CD4-positive, alpha-beta T cell treated with Interleukin-4 for 1 hour (primary cell): Measurements from ENCODE around the gene PTGIR.
"Not testable (repeated sequence)": the region's sequence is repeated elsewhere in the genome, so short reads cannot be mapped to it uniquely, and the experiment has no call there.

Experiments used
- DNase-seq, 2 donors: peaks; one replicate each; pipeline ENCODE4 v3.0.0-alpha.2; 2020 to 2022

PTGIR gene

DNA sequence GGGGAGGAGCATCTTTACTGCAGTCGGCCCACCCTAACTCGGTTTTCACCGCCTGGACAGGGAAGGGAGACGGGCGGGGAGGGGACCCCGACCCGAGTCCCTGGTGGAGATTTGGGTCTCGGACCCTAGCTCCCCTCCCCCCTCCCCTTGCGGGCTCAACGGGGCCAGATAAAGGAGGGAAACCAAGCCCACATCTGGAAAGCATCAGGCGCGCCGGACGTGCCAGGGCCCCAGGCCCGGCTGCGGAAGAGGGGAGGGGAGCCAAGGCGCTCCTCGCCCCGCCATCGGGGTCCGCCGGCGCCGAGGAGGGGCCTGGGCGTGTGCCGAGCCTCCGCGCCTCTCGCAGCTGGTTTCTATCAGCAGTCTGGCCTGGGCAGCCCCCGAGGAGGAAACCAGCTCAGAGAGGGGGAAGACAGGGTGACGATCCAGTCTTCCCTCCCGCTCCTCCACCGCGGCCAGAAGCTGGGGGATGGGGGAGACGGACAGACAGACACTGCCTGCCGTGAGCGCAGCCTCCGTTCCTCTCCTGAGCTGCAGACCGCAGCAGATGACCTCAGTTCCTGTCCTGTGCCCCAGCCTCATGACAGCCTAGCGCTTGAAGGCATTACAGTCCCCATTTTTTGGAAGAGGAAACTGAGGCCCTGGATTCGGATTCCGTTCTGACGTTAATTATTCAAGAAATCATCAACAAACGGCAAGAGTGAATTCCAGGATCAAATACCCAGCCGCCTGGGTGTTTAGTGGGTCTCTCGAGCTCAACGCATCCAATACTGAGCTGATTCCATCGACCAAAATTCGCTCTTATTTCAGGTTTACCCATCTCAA is 14.7 kb upstream of the PTGIR start:
- peak; percentile 21 to 56 for DNase-seq

DNA sequence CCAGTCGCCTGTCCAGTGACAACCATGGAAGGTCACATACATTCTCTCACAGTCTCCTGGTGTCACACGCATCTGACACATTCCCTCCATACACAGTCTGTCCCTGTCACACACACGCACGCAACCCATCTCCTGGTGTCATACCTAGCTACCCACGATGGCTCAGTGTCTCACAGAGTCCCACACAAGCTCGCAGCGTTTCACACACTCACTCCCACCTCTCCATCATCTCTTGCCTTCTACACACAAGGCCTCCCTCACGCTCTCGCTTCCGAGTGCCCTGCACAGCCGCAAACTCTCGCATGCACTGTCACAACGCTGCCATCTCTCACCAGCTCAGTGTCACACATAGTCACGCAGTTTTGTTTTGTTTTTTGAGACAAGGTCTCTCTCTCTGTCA is 12.3 kb upstream of the PTGIR start:
- no peak for DNase-seq

DNA sequence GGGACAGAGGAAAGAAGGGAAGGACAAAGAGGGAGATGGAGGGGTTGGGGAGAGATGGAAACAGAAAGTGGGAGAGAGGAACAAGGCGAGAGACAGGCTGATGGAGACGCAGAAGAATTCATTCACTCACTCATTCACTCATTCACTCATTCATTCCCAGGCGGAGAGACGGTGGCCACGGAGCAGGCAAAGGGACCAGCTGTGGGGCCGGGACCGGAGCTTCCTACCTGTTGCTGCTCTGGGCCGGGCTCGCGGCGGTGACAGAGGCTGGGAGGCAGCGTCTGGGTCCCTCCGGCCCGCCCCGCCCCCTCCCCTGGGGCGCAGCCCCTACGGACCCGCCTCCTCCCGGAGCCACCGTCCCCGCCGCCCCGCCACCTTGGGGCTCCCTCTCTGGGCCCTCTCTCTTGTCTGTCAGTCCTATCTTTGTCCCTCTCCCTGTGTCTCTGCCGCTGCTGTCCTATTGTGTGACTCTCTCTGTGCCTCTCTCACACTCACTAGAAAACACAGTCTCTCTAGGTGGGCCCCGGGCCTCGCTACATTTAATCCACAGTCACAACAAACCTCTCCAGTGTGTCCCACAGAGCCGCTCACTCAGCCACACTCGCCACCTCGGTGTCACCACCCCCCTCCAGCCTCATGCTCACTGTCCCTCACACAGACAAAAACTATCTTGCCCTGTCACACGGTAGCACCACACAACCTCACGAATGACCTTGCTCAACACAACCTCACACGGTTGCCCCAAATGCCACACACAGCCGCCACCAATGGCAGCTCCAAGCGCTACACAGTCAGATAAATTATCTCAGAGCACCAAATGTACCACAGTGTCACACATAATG is 11.3 kb upstream of the PTGIR start, which contains the start of gene GNG8:
TSS of gene GNG8 (minus strand) at position 283 of the 842 bp plus-strand sequence. CDS start 1,520 bp downstream, outside the sequence.
- peak; percentile 38 to 39 for DNase-seq

DNA sequence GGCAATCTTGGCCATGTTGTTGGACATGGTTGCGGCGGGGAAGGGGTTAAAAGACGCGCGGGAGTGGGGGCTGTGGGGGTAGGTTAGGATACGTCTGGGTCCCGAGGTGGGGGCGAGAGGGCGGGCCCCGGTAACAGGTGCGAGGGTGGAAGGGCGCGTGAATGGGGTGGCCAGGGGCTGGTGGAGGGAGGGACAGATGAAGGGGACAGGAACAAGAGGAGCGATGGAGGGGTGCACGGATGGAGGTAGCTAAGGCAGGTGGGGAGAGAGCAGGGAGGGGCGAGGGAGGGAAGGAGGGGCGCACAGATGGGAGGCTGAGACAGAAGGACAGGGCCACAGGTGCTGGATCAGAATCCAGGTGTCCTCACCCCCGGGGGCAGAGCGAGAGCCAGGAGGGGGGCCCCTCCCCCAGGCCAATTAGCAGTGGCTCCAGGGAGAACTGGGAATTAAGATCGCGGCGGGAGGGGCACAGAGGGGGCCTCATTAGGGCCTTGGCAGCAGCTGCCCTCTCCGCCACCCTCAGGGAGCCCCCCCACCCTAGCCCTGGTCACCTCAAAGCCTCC is 9.8 kb upstream of the PTGIR start:
- DNase-seq = no peak

DNA sequence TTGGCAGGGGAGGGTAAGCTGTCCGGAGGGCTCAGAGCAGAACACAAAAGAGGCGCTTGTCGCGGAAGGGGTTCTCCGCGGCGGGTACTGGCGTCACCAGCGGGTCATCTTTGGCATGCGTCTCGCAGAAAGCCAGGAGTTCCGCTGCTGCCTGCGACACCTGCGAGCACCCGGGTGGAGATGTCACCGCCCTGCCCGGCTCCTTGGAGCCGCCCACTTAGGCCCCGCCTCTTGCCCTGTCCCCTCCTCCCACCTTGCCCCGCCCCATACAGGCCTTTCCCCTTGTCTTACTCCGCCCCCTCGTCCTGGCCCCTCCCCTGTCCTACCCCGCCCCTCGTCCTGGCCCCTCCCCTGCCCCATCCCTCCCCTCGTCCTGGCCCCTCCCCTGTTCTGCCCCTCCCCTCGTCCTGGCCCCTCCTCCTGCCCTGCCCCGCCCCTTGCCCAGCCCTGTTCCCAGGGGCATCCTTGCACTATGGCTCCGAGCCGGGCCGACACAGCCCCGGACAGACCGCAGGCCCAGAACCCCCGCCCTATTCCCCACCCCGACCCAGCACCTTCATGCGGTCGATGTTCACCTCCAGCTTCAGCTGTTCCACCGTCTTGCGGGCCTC is 9.3 kb upstream of the PTGIR start:
- DNase-seq = peak; percentile 96 to 97

DNA sequence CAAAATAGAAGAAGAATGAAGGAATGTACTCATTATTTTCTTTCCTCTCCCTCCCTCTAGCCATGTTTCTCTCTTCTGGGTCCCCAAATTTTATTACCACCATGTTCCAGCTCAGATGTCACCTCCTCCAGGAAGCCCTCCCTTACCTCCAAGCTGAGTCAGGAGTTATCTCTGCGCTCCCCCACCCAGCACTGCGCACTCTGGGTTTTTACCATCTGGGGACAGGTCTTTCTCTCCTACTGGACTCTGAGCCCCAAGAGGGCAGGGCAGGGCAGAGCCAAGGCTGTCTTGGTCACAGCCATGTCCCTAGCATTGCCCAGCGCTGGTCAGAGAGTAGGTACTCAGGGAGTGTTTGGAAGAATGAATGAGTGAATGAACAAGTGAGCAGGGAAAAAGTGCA is 8.2 kb upstream of the PTGIR start:
- no peak for DNase-seq

DNA sequence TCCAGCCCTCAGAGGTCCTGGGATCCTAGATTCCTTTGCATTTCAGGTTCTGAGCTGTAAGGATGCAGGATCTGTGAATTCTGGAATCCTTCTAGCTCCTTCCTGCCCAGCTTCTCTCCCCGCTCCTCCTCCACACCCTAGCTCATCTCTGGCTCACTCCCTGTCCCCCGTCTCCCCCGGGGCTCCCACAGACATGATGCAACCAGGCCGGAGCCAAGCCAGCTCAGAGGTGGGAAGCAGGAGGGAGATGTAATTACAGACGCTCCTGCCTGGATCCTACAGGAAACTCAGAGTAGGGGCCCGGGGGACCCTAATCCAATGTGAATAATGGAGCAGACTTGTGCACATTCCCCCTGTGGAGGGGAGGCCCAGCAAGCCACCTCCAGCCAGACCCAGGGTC is 6.6 kb upstream of the PTGIR start:
- no peak for DNase-seq

DNA sequence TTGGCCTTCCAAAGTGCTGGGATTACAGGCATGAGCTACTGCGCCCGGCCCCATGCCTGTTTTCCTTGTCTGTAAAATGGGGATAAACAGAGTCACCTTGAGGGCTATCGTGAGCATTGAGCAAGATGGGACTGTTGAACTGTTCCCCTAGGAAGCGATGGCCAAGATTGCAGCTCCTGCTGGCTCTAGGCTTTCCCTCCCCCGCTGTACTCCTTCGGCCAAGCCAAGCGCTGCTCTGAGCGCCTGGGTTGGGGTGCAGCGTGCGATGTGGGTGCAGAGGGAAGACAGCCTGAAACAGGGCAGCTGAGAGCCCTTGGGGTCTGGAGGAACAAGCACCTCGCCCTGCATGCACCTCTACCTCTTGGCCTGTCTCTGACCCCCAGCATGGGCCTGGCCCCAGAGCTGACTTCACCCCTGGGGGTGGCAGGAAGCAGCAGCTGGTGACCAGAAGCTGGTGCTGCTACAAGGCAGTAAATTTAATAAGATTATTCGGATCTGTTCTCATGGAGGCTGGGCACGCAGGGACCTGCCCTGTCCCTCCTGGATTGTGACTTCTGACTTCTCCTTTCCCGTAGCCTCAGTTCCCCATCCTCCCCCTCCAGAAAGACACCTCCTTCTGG is 5.8 kb upstream of the PTGIR start:
- no peak for DNase-seq

DNA sequence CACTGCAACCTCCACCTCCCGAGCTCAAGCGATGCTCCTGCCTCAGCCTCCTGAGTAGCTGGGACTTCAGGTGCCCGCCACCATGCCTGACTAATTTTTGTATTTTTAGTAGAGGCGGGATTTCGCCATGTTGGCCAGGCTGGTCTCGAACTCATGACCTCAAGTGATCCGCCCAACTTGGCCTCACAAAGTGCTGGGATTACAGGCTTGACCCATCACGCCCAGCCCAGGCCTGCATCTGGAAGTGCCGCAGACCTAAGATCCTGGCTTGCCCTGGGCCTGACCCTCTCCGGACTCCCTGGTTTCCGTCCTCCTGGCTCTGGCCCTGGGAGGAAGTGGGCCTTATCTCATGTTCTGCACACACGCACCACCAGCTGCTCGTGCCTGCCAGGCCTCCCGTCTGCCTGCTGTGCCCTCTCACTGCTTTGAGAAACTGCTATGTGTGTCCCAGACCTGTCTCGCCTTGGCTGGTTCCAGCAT is 4.7 kb upstream of the PTGIR start:
- no peak for DNase-seq

DNA sequence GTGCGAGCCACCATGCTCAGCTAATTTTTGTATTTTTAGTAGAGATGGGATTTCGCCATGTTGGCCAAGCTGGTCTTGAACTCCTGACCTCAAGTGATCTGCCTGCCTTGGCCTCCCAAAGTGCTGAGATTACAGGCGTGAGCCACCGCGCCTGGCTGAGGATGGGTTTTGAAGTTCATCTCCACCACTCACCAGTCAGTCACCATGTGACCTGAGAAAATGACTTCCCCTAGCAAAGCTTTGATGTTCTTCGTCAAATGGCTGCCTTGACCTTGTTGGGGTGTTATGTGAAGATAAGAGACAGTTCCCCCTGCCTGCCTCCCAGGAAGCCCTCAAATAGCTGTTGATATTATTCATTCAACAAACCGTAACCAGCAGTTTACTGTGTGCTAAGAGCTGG is 4.1 kb upstream of the PTGIR start:
- not testable (repeated sequence) for DNase-seq

DNA sequence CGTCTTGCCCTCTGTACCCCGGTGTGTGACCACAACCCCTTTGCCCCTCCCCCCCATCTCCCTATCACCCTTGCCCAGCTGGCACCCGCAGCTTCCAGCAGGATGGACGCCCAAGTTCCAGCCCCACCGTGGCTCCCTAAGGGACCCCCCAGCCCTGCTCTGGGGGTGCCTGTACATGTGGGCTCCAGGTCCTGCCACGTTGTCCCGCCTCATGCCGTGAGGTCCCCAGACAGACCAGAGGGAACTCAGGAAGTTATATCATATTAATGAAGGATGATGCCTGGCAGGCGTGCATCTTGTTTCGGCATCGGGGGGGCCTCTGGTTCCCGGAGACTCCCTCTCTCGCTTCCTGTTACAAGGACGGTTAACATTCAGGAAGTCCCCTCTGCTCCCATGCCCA is 1.6 kb upstream of the PTGIR start:
- DNase-seq = no peak

DNA sequence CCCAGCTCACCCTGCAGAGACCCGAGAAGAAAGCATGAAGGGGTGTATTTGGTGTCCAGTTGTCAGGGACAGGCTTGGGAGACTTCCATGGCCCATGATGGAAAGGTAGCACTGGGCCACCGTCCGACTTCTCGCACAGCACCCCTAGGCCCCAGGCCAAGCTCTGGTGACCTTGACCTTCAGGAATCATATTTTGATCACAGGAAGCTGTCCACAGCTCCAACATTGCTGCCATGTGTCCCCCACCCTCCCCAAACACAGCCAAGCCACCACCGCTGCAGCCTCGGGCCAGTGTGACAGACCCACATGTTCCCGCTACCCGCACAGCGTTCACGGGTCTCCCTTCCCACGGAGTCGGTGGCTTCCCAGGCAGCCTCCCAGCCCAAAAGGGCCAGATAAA is 842 bp upstream of the PTGIR start:
- no peak for DNase-seq

DNA sequence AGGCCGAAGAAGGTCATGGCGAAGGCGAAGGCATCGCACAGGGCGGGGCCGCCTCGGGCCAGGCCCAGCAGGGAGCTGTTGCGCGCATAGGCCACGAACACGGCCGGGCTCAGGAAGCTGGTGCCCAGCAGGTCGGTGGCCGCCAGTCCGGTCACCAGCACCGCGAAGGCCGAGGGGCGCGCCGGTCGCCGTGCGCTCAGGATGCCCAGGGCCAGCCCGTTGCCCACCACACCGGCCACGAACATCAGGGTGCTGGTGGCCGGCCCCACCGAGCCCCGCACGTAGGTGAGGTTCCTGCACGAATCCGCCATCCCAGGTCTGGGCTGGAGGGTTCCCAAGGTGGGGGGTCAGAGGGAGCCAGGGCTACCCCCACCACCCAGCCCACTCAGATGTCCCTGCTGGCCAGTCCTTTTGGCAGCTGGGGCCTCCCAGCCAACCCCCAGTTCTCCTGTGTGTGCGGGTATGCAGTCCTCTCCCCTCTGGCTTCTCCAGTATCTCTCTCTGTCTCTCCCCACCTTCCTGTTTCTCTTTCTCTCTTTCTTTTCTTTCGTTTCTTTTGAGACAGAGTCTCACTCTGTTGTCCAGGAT is 880 bp downstream of the PTGIR start:
- no peak for DNase-seq

DNA sequence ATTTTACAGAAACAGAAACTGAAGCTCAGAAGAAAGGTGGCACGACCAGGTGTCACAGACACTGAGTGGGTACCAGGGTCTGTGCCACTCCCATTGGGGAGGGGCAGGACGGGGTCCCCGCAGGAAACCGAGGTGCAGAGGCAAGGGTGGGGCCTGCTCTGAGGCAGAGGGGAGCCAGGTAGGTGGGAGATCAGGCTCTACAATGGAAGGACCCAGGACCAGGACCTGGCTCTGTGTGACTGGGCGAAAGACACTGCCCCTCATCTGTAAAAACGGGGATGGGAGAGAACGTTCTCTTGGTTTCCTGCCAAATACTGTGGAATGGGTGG is 2.8 kb downstream of the PTGIR start:
- no peak for DNase-seq

DNA sequence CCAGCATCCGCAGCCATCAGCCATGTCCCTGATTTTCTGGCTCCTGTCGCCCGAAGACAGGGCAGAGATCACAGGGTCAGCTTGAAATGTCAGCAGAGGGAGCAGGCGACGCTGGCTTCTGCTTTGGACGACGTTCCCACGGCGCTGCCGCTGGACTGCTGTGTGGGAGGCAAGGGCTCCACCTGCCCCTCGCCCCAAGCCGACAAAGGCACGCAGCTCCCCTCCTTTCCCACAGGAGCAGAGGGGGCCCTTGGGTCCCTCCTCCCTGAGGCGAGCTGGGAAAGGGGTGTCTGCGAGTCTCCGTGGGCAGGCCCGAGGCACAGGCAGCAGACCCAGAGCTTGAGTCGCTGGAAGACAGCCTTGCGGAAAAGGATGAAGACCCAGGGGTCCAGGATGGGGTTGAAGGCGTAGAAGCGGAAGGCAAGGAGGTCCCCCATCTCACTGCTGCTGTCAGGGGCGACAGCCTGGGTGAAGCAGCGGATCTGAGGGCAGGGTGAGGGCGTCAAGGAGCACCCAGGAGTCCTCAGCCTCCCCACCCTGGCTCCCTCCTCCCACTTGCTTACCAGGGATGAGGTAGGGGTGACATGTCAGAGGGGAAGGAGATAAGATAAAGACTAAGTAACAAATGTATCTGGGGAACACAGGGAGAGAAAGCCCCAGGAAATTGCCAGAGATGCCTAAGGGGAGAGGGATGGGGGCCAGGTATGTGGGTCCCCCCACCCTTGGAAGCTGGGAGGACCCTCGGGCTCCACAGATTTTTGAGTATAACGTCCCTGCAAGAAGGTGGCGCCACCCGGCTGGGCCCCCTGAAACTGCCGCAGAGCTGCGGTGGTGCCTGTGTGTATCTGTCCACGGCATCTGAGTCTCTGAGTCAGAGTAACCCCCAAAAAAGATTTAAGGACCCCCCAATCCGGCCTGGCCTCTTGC is 3.4 kb downstream of the PTGIR start:
- peak in 1 of 2 donors; percentile 38 for DNase-seq

DNA sequence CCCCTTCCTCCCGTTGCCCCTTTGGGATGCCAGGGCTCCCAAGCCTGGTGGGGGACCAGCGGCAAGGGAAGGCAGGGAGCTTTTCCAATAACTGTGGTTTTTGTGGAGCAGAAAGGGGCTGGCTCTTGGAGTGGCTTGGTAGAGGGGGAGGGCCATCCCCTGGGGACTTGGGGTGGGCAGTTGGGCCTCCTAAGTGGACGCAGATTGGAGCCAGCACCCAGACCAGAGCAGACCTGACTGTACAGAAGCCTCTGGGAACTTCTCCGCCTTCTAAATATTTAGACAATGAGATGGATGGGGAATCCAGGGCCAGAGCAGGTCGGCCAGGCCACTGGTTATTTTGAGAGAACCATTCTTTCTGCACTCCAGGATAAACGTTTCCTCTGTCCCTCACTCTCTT is 4.2 kb downstream of the PTGIR start:
- DNase-seq = no peak

DNA sequence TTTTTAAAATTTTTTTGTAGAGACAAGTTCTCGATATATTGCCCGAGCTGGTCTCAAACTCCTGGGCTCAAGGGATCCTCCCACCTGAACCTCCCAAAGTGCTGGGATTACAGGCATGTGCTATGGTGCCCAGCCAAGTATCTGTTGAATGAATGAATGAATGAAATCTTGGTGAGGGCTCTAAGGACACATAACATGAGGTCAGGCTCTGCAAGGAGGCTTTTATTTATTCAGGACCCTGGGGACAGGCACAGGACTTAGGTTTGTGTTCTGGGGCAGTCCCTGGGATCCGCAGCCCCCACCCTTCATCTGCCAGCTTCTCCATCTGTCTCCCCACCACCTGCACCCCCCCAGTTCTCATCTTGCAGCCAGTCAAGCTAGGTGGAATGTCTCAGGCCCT is 4.6 kb downstream of the PTGIR start:
- DNase-seq = no peak

DNA sequence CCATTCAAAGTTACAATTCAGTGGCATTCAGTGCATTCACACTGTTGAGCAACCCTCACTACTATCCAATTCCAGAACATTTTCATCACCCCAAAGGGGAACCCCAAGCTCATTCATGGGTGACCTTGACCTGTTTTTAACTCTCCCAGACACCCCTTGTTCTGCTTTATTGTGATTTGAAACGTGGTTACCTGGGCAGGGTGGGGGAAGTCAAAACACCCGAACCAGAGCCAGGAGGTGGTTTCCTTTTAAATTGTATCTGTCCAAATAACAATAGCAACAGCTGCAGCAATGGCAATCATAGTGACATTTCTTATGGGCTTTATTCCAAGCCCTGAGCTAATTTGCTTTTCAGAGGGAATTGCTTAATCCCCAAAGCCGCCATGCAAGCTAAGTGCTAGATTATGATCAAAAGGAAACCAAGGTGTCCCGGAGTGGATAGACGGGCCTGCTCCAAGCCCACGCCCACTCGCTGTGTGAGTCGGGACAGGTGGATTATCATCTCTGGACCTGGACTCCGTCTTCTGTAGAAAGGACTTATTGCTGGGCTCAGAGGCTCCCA is 6.1 kb downstream of the PTGIR start:
- peak; percentile 76 to 88 for DNase-seq

DNA sequence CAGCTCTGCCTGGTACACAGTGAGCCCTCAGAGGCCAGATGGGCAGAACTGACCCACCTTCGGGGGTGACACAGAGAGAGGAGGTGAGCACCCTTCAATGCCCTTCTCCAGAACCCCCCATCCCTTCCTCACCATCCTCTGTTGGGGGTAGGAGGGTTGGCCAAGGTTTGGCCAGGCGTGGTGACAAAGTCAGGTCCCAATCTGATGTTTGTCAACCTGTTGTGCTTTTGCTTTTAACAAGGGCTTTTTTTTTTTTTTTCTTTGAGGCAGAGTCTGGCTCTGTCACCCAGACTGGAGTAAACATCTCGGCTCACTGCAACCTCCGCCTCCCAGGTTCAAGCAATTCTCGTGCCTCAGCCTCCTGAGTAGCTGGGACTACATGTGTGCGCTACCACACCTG is 7.3 kb downstream of the PTGIR start:
- DNase-seq = peak; percentile 25 to 67

DNA sequence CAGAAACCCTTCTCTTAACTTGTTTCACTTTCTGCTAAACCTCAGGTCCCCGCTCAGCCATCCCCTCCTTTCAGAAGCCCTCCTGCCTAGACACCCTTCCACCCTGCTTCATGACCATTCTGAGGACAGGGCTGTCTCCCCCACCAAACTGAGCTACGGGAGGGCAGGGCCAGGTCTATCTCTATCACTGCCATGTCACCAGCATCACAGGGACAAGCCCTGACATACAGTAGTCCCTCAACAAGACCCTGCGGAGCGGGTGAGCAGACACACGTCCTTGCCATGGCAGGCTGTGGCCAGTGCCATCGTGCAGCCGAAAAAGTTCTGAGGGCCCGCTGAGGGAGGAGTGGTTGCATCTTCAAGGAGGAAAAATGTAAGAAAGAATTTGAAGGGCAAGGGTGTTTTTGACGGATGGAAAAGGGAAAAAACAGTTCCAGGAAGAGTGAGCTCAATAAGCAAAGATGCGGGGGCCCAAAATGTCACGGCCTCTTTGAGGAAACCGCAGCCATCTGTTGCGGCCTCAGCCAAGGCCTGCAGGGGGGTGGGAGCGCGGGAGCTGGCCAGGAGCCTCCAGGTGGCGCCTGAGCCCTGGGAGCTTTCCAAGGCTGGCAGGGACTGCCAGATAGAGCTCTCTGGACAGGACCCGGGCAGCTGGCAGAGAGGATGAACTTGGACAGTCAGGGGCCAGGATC is 8.1 kb downstream of the PTGIR start:
- peak; percentile 36 to 69 for DNase-seq
